Left lobe of liver (tissue), 2 donors: ENCODE measurements around the gene TMEM9B. TPM values are rescaled to one million over a fixed set of nuclear protein-coding genes. Genes with fewer than 3 reads are reported as not detected.

Experiments
- ATAC-seq: fragments of 200-7000 bp; cut with Tn5 transposase; one replicate; pipeline ENCODE4 v1.9.1; 2020; ENCODE audit warnings: mild to moderate bottlenecking, moderate library complexity
- DNase-seq: peaks from one replicate; pipeline ENCODE4 v3.0.0-alpha.2; 2020; ENCODE audit warnings: low spot score
- total RNA-seq: library from RNA; stranded (reverse); gene quantifications from one replicate; pipeline ENCODE4 v1.2.1, GENCODE V29; 2021
- donor health status: DM: no; HTN: no; CAD: no; lungs with moderate emphysema.
- donor health status: DM: no; HTN: yes; CAD: no.

Gene TMEM9B
- total RNA-seq, 1 donor from 2014 or later, result 13.8 TPM

DNA sequence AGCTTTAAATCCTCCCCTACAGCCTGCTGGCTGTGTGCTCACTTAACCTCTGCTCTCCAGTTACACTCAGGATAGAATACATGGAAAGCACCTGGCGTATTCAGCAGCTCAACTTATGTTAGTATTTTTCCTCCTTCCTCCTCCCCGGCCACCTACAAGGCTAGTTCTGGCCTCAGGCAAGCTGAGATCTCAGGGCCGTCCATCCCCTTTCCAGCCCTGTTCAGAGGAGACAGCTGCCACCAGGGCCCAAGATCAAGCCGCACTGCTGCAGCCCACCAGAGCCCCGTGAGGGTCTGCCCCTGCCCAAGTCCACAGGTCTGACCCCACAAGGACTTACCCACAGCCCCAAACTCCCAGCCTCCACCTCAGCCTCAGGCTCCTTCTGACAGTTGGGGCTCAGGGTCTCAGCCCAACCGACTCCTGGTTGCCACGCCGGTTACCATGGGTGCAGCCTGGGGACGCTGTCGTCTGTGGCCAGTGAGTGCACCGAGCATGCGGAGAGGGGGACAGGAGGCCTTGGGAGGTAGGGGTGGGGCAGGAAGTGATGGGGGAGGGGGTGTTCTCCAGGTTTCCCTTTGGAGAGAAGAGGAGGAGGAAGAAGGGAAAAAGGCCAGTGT, 31.6 kb downstream of the TMEM9B start, which contains the start of gene C11orf16:
TSS of gene C11orf16 (minus strand) at position 384 of the 617 bp plus-strand sequence. CDS start 639 bp downstream, outside the sequence.
- no peak for ATAC-seq
- no peak for DNase-seq

DNA sequence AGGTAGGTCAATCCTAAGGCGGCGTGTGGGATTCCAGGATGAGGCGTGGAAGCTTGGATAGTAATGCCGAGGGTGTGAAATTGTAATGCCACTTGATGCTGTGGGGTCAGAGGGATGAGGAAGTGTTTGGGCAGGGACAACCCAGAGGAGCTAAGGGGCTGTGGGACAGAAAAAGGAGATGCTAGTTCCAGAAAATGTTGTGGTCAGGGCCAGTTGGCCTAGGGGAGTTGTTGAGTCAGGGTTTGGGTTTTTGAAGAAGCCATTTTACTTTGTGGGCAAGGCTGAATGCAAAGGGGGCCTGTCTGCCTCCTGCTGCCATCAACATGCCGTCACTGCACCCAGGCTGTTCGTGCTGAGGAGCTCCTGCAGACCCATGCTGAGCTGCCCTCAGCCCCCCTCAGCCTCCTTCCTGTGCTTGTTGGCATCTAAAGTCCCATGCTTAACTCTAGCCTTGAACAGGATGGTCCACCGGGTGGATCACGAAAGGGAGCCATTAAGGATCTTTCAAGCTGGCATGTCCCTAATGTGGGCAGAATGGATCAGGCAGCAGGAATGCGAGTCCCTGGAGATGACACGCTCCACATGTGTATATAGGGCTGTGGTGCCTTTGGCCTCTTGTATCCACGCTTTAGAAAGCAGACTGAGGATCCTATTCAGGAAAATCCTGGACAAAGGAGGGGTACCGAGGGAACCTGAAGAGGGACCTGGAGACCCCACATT, 33.6 kb downstream of the TMEM9B start:
- ATAC-seq (no peak), DNase-seq (no peak)

DNA sequence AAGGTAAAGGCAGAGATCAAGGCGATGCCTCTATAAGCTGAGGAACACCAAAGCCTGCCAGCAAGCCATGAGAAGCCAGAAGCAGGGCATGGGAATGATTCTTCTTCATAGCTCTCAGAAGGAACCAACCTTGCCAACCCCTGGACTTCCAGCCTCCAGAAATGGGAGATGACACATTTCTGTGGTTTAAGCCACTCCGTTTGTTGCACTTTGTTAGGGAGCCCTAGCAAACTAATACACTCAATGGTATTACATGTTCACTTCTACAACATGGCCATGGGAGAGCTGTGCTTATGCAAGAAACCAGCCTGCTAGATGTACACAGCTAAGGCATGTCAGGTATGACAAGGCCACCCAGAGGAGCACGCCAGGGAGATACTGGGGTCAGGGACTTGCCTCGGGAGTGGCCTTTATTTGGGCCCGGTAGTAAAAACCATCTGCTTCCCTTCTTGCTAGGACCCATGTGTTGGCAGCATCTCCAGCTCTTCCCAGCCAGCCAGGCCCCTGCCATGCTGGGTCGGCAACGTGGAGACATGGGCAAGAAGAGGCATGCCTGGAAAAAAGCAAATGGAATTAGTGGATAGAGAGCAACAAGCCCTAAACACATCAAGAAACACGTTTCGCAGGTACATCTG, 35.1 kb downstream of the TMEM9B start:
- ATAC-seq (no peak), DNase-seq (no peak)

DNA sequence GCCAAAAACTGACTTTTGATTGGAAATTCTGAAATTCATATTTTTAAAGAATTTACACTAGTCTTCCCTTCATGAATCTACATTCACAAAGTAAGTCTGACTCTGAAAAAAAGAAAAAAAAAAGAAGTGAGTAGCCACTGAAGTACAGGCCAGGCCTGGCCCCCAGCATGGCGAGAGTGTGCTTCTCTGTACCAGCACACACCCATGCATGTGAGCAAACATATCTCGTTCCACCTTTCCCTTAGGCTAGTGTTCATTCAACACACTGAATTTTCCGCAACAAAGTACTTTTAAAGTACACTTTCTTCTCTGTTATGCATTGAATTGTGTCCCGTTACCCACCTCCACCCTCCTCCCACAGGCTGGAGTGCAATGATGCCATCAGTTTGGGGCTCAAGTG, 36.0 kb downstream of the TMEM9B start:
- DNase-seq, result no peak
- ATAC-seq, result no peak

DNA sequence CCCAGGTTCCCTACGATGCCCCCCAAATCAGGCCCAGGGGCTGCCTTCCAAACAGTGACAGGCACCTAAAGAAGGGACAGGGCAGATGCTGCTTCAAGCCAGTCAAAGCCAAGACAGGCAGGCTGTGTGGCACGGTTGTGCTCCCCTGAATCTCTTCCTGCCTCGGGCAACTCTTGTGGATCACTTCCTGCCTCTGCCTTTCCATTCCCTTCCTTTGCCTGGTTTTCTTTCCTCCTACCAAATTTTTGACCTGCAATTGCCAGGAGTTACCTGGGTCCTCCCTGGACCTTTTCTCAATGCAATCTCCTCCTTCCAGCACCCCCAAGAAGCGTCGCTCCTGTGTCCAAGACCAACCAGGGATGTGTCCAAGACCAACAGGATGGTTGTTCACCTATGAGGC, 37.0 kb downstream of the TMEM9B start:
- DNase-seq (no peak), ATAC-seq (no peak)

DNA sequence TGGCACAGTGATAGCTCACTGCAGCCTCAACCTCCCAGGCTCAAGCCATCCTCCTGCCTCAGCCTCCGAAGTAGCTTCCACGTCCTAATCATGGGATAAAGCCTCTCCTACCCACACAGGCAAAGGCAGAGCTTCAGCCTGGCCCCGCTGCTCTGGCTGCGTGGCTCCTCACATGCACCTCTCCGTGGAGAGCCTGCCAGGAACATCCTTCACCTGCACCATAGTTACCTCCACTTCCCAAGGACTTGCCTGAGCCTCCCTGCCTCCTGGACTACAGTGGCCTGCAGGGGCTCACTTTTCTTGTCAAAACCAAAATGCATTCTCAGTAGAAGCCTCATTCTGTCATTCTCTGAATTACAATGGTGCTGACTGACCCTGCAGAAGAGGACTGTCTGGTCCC, 38.0 kb downstream of the TMEM9B start:
- DNase-seq, result no peak
- ATAC-seq, result no peak

DNA sequence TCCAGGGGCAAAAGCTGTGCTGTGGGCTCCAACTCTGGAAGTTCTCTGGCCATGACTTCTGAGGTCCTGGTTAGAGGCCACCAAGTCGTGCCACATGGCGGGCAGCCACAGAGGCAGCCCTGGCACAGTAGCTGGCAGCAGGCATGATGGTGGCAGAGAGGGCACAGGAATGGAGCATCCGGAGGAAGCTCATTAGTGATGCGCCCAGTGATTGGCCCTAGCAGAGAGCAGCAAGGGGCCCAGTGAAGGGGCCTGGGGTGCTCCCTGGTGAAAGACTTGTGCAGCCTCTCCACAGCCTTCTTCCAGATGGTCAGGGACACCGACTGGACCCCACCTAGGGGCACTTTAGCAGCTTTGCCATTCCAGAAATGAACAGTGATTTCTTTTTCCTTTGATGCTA, 38.5 kb downstream of the TMEM9B start:
- DNase-seq, result no peak
- ATAC-seq, result no peak

DNA sequence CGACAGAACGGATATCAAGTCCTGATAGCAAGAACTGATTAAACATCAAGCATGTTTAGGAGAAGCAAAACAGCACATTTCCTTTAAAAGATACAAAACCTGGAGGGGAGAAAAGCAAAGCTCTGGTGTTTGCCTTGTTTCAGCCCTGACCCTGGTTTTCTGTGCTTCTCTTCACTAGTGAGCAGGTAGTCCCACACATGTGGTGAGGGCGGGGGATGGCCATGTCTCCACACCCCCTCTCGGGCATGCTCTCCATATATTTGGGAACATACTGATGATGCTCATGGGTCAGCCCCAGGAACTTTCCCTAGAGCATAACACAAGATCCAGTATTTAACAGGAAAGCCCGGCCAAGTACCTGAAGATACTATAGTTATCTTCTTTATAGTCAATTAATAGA, 41.6 kb downstream of the TMEM9B start:
- DNase-seq, result no peak
- no peak for ATAC-seq

DNA sequence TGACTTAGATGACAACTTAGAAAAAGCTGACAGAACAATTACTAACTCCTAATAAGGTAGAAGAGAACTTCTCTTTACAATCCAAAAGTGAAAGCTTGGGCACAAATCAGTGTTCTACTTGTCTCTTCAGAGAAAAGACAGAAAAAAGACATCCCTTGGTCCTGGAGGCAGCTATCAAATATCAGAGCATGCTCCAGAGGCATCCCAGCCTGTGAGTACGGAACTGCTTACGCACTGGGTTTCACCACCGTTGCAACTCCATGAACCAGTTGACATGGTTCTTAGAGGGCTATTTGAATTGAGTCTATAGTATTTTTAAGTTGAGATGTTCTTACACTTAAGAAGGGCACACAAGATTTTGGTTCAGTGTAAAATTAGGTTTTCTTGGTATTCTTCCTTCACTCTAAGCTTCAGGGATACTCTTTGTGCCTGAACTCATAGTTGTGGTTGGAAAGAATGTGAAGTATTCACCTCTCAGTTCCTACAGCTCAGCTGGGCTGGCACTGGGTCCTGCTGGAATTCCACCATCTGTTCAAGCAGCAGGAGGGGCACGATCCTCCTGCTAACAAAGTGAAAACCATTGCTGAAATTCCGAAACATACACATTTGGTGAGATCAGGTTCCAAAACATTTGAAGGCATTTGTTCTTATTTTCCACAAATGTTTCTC, 47.0 kb downstream of the TMEM9B start:
- no peak for ATAC-seq
- DNase-seq, result no peak

DNA sequence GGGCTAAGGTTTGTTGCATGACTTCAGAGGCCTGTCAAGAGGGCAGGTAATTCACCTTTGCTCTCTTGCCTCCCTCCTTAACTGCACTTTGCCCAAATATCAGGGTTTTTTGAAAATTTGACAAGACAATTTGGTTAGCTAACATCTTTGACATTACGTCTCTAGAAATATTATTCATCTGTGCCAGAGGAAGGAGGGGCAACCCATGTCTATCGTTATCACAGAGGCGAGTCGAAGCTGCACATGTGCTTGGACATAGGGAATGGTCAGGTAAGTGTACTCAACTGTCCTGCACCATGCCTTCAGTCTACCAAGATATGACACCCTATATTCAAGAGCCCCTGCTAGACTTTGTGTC, 49.6 kb downstream of the TMEM9B start:
- ATAC-seq (no peak), DNase-seq (no peak)

DNA sequence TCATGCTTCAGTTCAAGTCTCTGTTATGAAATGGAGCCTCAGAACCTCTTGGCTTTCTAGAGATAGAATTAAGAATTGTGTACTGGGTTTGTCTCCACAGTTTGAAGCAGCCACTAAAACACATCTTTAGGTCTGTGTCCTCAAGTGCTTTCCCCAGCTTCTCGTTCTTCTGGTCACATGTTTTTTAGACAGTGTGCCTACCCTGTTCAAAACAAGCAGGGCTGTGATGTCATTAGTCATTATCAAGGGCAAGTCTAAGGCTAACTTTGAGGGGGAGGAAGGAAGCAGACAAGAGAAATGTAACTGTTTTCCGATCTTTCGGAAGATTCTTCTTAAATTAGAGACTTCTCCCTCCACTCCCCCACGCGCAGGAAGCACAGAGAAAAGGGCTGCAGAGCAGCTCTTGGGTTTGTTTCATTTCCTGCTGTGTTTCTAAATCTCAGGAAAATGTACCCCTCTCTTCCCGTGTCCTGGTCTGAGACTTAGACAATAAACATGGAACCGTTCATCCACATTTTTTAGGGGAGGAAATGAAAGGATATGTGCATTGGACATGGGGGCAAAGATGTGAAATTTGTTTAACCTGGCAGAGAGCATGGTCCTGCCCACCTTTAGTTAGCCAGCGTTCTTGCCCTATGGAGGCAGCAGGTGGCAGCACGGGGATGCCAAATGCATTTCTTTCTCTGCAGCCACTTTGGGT, 50.1 kb downstream of the TMEM9B start:
- DNase-seq, result no peak
- no peak for ATAC-seq

DNA sequence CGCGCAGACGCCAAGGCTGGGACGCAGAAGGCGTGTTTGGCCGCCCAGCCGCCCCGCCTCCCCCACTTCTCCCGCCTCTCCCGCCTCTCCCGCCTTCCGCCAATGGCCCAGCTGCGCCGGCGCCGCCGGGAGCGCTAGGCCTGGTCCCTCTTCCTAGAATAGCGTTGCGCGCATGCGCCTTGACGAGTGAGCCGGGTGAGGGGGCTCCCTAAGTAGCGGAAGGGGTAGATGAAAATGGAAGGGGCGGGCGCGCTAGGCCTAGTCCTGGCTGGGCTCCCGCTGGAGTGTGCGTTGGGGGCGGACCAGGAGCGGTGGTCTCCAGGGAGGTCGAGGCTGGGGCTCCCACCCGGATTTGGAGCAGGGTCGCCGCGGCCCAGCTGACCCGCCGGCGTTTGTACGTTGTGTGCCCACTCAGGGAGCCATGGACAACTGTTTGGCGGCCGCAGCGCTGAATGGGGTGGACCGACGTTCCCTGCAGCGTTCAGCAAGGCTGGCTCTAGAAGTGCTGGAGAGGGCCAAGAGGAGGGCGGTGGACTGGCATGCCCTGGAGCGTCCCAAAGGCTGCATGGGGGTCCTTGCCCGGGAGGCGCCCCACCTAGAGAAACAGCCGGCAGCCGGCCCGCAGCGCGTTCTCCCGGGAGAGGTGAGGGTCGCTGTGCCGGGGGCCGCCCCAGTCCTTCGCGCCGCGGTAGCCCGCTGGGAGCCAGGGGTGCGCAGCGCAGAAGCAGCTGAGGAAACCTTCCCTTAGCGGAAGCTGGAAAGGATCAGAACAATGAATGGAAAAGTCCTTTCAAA, 53.0 kb downstream of the TMEM9B start, which contains the start of gene AKIP1:
TSS of gene AKIP1 (plus strand) at position 161 of the 795 bp plus-strand sequence. CDS start at position 422, 261 bp downstream.
- peak; percentile 98 for ATAC-seq
- peak; percentile 95 for DNase-seq

DNA sequence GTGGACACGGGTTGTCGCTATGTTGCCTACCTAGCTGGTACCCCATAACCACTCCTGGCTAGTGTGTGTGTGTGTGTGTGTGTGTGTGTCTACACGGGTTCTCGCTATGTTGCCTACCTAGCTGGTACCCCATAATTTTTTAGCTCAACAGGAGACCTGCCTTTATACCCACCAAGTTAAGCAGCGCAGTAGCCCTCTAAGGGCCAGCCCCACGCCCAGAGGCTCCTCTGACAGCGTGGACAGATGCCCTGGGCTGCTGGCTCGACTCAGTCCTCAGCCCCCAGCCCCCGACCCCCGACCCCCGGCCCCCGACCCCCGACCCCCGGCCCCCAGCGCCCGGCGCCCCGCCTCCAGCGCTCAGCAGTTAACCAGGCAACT, 53.6 kb downstream of the TMEM9B start:
- DNase-seq, result no peak
- peak; percentile 15 for ATAC-seq

DNA sequence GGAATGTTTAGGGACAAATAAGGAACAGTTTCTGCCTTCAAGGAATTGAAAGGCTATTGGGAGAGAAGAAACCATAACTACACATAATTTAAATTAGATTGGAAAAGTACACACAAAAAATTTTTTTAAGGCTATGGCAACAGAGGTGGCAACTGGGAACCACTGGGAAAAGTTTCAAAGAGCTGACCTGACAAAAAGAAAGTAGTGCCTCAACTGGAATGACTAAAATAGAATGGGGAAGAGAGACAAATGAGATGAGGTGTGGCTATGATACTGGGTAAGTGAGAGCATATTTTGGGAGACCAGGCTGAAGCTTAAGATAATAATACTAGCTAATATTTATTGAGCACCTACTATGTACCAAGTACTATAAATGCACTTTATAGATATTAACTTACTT, 56.1 kb downstream of the TMEM9B start:
- no peak for ATAC-seq
- DNase-seq, result no peak

DNA sequence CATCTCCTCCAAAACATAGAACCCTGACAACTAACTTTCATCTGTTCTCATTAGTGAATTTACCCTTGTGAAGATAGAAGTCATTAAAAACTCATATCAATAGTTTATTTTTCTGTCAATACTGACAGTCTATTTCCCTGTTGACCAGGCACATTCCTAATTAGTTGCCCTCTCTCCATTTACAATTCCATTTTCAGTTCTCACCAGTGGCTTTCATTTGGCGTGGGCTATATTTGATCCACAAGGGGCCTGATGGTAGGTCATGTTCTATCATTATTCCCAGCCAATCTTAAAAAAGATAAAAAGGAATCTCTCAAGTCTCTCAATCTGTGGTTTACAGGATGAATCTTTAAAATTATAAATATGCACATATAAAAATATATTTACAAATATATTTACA, 57.1 kb downstream of the TMEM9B start:
- DNase-seq (no peak), ATAC-seq (no peak)

DNA sequence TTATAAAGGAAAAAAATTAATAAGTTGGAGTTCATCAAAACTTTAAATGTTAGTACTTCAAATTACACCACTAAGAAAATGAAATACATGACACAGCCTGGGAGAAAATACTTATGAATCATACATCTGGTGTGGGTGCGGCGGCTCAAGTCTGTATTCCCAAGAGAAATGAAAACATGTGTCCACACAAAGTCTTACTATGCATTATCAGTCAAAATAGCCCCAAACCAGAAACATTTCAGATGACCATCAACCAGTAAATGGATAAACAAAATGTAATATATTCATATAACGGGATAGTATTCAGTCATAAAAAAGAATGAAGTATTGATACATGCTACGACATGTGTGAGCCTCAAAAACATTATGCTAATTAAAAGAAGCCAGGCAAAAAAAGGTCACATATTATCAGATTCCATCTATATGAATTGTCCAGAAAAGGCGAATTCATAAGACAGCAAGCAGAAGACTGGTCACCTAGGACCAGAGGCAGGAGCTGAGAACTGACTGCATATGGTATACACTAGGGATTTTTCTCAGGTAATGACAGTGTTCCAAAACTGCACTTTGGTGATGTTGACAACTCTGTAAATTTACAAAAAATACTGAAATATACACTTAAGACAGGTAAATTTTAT, 58.6 kb downstream of the TMEM9B start:
- DNase-seq (no peak), ATAC-seq (no peak)

DNA sequence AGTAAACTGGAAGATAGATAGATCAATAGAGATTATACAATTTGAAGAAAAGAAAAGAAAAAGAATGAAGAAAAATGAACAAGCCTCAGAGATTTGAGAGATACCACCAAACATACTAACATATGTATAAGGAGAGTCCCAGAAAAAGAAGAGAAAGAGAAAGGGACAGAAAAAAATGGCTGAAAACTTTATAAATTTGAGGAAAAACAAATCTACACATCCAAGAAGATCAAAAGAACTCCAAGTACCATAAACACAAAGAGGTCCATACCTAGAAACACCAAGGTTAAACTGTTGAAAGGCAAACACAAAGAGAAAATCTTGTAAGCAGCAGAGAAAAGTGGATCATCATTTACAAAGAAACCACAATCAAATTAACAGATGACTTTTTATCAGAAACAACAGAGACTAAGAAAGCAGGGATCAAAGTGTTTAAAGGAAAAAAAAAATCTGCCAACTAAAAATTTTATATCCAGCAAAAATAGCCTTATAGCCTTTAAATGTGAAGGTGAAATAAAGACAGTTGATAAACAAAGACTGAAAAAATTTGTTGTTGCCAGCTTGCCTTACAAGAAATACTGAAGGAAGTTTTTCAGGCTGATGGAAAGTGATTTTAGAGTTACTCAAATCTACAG, 65.0 kb downstream of the TMEM9B start:
- DNase-seq (no peak), ATAC-seq (no peak)
